ENCODE results near the gene CRIM1.

CRIM1 gene

DNA sequence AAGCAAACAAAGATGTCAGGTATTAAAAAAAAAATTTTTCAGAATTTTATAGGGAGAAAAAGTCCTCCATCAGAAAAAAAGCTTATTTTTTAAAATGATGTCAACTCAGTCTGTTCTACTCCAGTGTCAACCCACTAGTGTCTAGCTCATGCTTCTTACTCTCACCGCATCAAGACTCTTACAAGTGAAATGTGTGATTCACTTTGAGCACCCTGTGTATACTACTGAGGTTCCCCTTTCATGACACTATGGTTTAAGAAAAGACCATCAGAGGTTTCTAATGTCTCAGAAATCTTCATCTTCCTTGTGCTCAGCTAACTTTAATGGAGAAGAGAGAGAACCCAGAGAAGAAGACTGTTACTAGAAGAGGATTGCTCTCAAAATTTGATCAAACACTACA, 199.0 kb downstream of the CRIM1 start:
- DNase-seq (ENCODE audit: low read depth): no peak

DNA sequence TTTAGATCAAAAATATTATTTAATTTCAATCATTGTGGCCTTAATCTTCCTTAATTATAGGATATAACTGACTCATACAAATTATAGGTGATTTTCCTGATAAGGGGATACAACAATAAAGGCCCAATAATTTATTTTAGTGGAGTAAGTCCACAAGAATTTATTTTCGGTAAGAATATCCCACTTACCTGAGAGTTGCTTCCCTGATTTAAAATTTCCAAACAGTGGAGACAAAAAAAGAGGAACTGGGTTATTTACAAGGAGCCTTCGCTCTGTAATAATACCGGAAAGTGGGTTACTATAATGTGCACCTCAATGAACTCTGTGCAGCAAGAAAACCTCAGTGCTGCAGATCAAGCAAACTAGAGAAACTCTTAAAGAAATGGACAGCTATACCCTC, 200.2 kb downstream of the CRIM1 start:
- DNase-seq (ENCODE audit: low read depth): no peak

DNA sequence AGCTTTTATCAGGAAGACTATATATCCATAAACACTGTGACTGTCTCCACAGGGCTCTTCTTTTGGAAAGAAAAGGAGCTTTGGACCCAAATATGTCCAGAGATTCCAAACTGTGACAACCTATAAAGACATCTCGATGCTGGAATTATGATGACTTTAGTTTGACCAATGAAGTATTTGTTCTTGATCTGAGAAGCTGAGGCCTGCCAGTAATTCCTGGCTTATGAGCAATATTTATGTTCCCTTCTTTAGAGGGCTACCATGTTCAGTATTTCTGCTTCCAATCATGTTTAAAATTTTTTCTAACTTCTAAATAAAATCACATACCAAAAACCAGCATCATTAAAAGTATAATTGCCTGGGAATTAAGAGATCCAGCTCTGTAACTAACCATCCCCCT, 201.3 kb downstream of the CRIM1 start:
- no peak for DNase-seq (ENCODE audit: low read depth)

DNA sequence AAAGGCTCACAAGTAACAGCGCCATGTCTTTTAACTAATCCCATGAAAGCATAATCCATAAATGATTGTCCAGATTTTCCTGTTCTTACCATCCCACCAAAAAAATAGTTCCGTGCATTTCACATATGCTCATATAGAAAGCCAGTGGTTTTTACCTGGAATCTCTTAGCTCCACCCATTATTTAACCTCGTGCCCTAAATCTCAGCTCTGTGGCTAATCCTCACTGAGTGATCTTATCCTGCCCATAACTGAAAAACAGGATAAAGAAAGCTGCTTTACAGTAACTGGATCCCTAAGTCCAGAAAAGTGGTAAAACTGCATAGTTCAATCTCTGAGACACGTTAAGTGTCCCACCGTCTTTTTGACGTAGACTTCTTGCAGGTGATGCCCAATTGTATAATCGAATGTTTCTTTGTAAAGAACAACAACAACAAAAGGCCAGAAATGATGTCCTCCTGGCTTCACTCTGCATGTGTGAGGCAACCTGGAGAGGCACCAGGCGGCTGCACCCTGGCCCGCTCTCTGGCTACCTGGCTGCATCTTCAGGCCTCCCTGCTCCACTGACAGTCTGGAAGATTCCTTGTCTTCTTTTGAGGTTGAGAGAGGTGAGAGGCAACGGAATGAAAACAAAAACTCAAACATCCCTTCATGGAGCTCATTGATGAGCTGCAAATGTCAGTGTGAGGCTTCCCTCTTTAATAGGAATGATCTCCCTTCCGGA, 203.8 kb downstream of the CRIM1 start:
- DNase-seq (ENCODE audit: low read depth): no peak

DNA sequence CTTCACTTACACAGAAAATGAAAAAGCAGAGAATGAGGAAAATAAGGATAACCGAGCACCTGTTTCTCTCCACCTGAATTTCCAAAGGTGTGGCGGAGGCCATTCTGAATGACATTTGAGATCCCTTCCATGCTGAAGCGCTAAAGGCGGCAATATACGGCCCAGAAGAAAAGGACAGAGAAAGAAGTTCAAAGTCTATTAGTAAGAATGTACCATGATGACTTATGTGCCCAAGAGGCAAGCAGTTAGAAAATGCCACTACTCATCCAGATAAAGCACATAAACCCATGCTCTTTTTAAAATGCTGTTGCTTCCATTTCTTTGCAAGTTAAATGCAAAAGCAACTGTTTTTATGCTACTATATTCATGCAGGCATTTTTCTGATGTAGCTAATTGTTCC, 205.1 kb downstream of the CRIM1 start:
- DNase-seq (ENCODE audit: low read depth): no peak

DNA sequence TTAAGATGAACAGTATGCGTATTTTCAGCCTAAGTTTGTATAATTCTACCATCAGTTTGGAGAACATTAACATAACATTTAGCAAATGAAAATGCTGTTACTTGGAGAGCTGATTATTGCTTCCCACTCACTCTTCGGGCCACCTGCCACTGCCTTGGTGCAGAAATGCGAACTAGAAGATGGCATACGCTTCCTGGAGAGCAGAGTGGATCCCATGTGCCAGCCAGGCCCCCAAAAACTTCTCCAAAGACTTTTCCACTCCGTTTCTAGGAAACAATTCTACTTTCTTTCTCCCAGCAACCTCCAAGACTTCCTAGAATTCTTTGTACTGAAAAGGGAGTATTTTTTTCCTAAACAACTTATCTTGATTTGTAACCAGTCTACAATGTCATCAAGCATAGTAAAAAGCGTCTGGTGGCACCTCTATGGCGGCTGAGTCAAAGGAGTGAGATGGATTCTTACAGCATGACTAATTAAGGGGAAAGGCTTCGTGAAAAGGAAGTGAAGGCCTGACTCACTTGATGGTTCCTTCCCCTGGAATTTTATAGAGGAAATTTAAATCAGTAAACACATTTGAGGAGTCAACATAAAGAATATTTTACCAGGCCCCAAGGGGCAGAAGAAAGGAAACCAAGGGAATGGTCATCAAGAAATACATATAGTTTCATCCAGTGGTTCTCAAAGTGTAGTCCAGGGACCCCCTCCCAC, 205.8 kb downstream of the CRIM1 start:
- DNase-seq (ENCODE audit: low read depth): no peak

DNA sequence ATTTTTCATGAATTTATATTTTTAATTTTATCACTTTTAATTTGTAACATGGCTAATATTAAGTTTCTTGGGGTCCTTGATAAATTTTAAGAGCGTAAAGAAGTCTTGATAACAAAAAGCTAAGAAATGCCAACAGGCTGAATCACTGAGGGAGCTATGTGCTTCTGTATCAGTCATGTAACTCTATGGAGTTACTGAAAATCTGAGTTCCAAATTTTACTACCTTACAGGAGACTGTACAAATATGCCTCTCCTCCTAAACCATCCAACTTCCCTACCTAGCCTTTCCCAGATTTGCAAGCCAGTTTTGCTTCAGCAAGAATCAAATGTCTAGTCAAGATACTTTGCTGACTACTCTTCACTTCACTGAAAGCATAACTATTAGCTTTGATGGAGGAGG, 206.7 kb downstream of the CRIM1 start:
- DNase-seq (ENCODE audit: low read depth): no peak

DNA sequence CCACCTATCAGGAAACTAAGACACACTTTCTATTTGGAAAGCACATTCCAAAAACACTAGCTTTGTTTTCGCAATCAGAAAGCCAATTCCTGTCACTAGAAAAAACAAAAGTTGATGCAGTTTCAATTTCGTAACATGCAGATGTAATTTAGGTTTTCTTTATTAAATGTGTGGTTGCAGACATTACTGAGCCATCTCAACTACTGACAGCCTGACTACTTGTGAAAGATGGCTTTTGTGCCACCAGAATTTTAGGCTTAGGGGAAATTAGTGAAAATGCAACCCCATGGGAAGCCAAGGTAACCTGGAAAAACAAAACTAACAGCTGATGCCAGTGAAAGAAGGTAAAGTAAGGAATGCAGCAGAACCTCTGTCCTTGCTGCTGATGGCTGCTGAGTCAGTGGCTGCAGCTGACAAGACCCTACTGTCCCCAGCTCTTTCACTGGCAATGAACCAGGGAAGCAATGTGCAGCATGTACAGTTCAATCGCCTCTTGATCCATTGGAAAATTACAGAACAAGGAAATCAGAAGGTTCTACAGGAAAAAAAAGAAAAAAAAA, 207.5 kb downstream of the CRIM1 start:
- no peak for DNase-seq (ENCODE audit: low read depth)

DNA sequence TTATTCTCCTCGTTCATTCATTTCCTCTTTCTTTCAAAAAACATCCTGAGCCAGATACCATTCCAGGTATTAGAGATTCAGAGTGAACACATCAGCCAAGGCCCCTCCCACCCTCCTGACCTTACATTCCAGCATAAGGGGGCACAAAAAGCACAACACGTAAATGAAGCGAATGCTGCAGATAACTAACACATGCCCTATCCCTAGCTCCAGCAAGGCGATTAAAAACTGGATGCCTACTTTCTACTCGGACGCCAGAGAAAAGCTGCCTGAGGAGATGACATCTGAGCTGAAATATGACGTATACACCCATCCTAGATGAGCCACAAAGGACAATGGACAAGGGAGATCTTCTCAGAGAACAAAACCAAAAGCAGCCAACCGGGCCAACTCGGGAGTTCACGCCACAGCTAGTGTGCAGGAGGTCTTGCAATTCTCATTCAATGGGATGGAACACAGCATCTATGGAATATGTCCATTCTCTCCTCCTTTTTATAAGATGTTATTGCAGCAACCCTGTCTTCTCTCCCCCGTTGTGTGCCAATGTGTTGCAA, 208.9 kb downstream of the CRIM1 start:
- no peak for DNase-seq (ENCODE audit: low read depth)

DNA sequence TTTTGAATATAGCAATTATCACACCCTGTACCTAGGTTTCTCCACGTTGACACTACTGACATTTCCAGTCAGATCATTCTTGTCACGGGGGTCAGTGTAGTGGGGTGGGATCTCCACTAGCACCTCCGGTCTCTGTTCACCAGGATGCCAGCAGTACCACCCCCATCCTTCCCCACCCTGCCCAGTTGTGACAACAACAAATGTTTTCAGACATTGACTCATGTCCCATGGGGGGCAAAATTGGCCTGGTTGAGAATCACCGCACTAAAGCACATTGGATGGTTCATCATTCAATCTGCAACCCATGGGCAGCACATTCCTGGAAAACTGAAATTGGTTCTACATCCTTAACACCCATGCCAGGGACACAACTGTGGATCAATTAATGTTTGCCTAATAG, 210.1 kb downstream of the CRIM1 start:
- no peak for DNase-seq (ENCODE audit: low read depth)

DNA sequence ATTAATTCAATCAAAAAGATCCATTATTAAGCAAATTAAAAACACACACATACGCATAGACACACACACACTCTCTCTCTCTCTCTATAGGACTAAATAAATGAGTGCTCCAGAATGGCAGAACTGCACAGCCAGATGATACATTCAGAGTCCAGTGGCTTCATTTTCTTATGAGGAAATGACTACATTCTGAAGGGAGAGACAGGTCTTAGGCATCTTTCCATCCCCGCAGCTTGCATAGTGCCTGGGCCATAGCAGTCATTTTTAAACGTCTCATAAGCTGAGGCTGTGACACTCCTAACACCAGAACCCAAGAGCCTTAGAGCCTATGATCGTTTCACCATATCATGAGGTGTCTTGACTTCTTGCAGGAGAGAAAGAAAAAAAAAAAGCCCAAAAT, 211.3 kb downstream of the CRIM1 start:
- no peak for DNase-seq (ENCODE audit: low read depth)

DNA sequence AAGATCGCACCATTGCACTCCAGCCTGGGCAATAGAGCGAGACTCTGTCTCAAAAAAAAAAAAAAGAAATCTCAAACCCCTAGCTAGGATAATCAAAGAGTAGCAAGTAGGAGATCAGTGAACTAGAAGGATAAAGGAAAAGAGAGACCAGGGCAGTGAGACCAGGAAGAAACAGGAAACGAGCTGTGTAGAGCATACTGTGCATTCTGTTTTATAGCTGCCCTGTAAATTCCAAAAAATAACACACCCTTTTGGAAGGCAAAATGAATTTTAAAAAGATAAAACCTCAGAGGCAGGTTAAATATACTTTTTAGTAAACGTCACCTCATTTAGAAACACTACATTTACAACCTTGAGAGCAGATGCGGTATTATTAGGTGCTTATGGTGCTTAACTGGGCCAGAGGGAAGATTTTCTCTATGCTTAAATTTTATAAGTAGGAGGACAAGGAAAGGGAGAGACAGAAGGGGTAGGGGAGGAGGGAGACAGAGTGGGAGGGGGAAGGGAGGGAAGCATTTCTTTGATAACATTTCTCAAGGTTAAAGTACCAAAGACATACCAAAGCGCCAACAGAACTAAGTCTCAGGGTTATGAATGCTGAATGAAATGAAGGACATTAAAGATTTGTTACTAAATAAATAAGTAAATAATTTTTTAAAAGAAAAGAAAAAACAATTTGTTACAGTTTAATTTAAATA, 212.3 kb downstream of the CRIM1 start:
- DNase-seq (ENCODE audit: low read depth): no peak

DNA sequence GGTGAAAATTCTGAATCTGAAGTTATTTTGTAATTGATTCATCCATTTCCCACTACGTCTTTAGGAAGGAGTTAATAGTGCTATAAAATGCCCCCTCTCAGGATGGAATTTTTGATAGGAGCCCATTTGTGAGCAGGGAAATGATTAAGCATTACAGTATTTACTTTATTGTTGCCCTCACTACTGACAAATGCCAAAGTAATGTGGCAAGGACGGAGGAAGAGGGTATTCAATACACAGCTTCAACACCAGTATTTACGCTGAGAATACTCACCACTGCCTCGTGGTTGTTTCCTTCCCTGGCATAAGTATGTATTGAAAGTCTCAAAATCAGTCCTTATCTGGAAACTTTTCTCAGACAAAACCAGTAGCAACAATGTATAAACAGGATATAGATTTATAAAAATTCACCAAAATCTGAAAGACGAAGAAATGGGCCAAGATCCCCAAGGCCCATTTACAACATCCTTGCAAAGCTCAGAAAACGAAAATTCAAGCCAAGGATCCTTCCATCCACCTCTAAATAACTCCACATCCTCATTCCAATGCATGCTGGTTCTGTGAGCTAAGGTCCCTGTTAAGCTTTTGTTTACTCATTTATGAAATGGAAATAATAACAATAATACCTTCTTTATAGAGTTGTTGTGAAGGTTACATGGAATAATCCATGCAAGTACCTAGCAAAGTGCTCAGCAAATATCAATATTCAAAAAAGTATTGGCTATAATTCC, 213.1 kb downstream of the CRIM1 start:
- no peak for DNase-seq (ENCODE audit: low read depth)

DNA sequence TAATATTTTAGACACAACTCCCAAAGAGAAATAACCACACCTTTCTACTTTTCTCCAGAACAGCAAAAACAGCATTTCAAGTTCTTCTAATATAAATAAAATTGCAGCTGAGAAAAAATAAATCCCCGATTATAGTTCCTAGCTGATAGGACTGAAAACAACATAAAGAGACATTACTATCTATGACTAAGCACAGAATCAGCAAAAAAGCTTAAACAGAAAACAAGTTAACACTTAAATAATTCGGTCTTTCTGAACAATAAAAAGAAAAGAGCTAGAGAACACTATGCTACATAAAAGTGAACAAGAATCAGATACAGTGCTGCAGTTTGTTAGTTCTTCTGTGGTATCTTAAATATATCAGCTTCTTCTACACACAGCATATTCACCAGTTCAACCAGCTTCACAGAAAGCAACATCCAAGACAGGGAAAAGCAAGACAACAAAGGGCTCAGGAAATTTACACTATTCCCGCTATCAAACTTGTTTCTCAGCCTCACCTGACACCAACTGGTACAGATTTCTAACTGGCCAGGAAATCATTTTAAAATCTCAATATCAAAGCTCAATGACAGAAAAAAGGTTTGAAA, 213.8 kb downstream of the CRIM1 start:
- DNase-seq (ENCODE audit: low read depth): no peak

DNA sequence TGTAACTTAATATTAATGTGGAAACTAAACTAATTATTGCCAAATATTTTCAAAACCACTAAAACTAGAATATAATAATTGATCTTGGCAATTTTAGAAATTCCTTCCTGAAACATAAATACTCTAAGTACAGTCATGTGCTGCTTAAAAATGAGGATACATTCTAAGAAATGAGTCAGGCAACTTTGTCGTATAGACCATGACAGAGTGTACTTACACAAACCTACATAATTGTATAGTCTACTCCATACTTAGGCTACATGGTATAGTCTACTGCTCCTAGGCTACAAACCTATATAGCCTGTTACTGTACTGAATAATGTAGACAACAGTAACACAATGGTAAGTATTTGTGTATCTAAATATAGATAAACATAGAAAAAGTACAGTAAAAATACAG, 214.8 kb downstream of the CRIM1 start:
- no peak for DNase-seq (ENCODE audit: low read depth)

DNA sequence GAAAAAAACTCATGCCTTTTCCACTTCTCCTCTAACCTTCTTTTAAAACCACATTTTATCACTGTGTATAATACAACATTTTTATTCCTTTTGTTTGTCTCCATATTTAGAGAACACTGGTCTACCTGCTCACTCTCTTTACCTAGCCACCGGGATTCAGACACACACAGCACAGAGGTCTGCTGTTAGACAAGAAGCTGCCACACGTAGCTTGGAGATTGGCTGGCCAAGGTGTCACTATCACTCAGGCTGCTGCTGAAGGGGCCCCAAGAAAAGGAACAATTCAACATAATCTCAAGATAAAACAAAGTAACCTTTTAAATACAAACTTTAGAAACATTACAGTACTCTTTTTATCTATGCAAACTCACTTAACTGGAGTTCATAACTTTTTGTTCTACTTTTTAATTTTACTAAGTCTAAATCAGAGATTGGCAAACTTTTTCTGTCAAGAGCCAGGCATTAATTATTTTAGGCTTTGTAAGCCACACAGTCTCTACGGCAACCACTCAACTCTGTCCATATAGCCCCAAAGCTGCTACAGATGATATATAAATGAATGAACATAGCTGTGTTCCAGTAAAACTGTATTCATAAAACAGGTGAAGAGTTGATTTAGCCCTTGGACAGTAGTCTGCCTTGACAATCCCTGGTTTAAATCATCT, 216.6 kb downstream of the CRIM1 start:
- no peak for DNase-seq (ENCODE audit: low read depth)

DNA sequence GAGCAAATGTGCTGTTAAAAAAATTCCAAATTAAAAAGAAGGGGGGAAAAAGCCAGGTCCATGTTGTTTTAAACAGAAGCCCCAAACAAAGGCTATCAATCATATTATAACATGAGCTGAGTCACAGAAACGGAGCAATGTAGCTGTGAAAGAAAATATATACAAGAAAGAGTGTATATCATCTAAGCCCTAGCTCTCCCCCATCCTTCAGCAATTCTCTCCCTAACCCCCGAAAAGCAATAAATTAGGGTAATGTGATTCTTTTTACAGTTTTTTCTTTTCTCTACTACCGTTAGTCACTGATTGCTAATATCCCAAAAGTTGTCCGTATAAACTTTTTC, 217.1 kb downstream of the CRIM1 start:
- no peak for DNase-seq (ENCODE audit: low read depth)

DNA sequence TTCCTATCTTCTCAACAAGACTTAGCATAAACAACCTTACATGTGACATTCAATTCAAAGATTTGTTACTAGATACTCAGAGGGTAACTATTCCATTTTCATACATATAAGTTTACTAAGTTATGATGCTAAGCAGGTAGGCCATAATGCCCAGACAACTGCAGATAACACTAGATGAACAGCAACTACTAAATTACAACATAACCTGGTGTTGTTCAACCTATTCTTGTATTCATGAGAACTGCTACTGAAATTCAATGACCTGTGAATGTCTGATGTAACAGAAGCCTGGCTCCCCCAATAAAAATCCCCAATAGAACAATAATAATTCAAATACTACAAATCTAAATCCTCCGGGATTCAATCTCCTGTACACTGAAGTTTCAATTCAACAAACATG, 217.6 kb downstream of the CRIM1 start:
- DNase-seq (ENCODE audit: low read depth): no peak

DNA sequence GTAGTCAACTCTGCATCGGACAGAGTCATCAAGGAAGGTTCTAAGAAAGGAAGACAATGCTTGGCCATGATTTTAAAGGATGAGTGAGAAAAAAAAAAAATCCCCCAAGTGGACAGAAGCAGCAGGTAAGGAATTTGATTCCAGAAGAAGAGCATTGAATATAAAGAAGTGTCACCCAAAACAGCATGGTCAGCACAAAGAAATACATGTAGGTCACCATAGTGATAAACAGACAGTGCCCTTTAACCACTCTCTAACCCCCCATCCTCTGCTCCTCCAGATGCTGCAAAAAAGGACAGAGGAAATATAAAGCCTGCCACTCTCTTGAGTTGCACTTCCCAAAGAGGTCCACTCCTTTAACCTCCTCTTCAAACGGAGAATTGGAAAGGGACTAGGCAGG, 219.0 kb downstream of the CRIM1 start:
- no peak for DNase-seq (ENCODE audit: low read depth)

DNA sequence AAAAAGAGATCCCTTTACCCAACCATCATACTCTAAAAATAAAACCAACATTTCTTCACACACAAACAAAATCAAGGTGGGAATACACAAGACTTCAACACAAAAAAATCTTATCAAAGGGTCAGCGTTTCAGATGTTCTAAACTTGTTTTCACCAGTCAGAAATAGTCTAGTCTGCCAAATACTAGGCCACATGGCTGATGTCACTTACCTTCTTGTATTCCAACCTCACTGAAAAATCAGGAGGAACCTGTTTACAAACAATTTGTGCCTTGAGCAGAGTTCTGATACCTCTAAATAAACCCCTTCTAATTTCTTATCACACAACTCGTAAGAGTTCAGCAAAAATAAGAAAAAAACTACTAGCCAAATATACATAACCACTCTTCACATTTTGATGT, 222.3 kb downstream of the CRIM1 start:
- DNase-seq (ENCODE audit: low read depth): no peak

All from stimulated activated CD8-positive, alpha-beta memory T cell treated with anti-CD3 and anti-CD28 coated beads, Interleukin-12 subunit alpha, Interleukin-12 subunit beta, amount 100 ng/mL, for 1 hour (primary cell).